C1 segment of cervical spinal cord (tissue), 14 donors: ENCODE data around the gene CROCC.

Source experiments
- DNase-seq, 14 donors: peaks; one replicate each; lab custom pipeline; 2025; lab: John Stamatoyannopoulos, UW

Gene CROCC

GRCh38 chr1:17011439-17012307 is 89.9 kb downstream of the CROCC start, which contains the start of gene ATP13A2:
Gene ATP13A2, minus strand, starts transcription at chr1:17011928. Its CDS starts 190 bp downstream, at chr1:17011738.
- peak in 13 of 14 donors; percentile 10 to 89 (median 66) for DNase-seq

DNA sequence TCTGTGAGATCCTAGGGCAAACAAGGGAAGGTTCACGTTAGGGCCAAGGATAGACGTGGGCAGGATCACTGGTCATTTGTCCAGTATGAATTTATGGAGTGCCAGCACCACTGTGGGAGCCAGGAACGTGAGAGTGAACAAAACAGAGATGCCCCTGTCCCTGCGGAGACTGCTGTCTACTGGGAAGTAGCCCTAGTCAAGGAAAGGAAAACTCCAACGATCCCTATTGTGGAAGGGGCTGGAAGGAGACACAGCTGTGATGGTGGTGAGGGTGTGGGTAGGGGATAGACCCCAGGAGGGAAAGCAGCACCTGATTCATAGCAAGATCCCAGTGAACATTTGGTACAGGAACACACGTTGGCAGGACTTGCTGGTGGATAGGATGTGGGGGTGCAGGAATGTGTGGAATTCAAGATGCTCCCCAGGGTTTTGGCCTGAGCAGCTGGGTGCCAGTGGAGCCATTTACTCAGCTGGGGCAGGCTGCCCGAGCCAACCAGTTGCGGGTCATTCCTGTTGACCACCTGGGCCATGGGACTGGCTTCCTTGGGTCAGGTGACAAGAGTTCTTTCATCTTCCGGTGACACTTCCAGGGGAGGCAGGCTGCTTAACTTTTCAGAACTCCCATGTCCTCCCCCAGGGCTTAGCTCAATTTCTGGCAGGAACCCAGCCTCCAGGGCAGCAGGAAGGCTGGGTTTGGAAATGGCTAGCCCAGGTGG is 91.2 kb downstream of the CROCC start:
- DNase-seq = no peak

GRCh38 chr1:17013491-17014320 is 92.0 kb downstream of the CROCC start:
- DNase-seq = peak in 7 of 14 donors; percentile 1 to 40 (median 8)

DNA sequence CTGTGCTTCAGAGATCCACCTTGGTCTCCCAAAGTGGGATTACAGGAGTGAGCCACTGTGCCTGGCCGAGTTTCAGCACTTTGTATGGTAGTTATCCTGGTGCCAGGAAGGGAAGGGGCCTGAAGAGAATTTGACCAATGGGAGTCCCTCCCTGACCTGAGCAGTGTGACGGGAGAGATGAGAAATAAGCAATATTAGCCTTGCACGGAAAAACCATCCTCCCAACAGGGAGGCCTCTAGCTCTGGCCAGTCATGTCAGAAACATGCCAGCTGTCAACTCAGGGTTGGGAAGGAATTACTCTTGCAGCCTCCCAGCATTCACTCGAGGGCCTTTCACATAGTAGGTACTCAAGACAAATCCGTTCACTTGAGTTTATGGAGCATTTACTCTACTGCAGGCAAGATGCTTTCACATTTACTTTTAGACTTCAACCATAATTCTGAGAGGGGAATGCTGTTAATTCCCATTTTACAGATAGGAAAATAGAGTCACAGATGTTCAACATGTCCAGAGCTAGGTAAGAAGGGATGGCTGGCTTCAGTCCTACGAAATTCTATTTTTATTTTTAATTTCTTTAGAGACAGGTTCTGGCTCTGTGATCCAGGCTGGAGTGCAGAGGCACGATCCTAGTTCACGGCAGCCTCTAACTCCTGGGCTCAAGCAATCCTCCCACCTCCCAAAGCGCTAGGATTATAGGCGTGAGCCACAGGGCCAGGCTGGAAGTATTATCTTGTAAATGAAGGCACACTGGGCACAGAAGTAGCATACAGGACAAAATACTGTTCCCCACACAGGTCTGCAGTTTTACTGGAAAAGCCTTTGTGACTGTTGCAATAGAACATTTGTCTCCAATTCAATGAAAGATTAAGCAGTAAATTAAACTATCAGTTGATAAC is 93.2 kb downstream of the CROCC start:
- no peak for DNase-seq

DNA sequence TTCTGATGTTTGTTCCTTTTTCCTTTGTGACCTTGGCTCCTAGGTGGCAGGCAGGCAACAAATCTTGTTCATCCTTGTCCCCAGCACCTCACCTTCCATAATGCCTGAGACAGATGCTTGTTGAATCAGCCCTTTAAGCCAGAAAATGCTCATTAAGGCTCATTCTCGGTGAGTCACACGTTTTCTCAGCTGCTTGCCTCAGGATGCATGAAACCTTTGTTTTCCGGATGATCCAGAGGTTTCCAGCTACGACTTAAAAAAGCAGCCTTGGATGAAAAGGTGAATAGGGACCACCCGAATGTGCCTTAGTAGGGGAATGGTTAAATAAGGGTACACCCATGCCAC is 94.6 kb downstream of the CROCC start:
- no peak for DNase-seq

GRCh38 chr1:17017435-17017834 is 95.7 kb downstream of the CROCC start:
- DNase-seq = no peak

DNA sequence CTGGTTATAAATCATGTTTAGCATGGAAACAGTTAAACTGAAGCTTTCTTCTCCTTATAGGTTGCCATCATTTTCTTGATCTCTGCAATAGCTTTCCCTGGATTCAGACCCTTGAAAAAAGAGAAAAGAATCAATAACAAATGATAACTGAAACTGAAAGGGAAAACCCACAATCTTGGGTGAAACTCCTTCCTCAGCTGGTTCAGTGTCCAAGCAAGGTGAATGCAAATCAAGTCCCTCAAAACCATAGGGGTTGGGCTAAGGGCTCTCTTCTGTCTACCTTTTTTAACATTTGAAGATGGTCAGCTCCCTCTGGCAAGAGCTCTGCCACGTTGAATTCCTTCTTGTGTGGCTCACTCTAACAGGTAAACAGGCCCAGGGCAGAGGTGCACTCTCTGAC is 97.1 kb downstream of the CROCC start:
- DNase-seq = no peak

DNA sequence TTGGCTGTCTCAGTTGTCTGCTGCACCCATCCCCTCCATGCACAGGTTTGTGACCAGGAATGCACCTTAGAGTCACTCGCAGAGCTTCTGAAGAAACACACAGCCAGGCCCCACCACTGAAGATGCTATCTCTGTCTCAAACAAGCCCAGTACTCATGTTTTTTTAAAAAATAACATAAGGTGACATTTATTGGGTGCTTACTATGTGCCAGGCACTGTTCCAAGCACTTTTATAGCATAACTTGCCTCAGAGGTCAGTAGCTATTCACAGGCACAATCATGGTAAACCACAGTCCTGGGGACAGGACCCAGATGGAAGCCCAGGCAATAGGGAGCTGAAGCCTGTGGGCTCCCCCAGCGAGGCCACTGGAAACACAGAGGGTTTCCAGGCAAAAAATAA is 98.8 kb downstream of the CROCC start:
- no peak for DNase-seq

GRCh38 chr1:17021896-17022295 is 100.2 kb downstream of the CROCC start:
- DNase-seq = no peak
